H4 (cell line): ENCODE results near the gene FRAS1. TPM values are rescaled to one million over a fixed set of nuclear protein-coding genes. Genes with fewer than 3 reads are reported as not detected.
"Not testable (repeated sequence)": the region's sequence is repeated elsewhere in the genome, so short reads cannot be mapped to it uniquely, and the experiment has no call there.

Source experiments
- DNase-seq: peaks from one replicate; pipeline ENCODE4 v3.0.0-alpha.2; 2015; ENCODE audit warnings: low spot score
- total RNA-seq: library from RNA; depleted of rRNA; stranded (reverse); fragments of >200 nt; shearing (Covaris generic); gene quantifications from 2 replicates; pipeline ENCODE4 v1.2.3, GENCODE V29; 2014

The FRAS1 gene
- total RNA-seq, 1 experiment from 2014 or later: 0.43 TPM

GRCh38 chr4:78210694-78211410 is 153.7 kb downstream of the FRAS1 start:
- DNase-seq: no peak

- DNase-seq: no peak
Measured at GRCh38 chr4:78213218-78213617, 156.1 kb downstream of the FRAS1 start.

GRCh38 chr4:78214078-78214477 is 157.0 kb downstream of the FRAS1 start:
- DNase-seq: no peak

GRCh38 chr4:78217557-78217956 is 160.4 kb downstream of the FRAS1 start:
- DNase-seq: no peak

- no peak for DNase-seq
Measured at GRCh38 chr4:78218260-78218659, 161.1 kb downstream of the FRAS1 start.

GRCh38 chr4:78219825-78220224 is 162.7 kb downstream of the FRAS1 start:
- no peak for DNase-seq

GRCh38 chr4:78220283-78220682 is 163.2 kb downstream of the FRAS1 start:
- no peak for DNase-seq

GRCh38 chr4:78222575-78223186 is 165.6 kb downstream of the FRAS1 start:
- DNase-seq: no peak

GRCh38 chr4:78225236-78225635 is 168.1 kb downstream of the FRAS1 start:
- no peak for DNase-seq

GRCh38 chr4:78226279-78226678 is 169.2 kb downstream of the FRAS1 start:
- no peak for DNase-seq

- no peak for DNase-seq
Measured at GRCh38 chr4:78227411-78228057, 170.4 kb downstream of the FRAS1 start.

GRCh38 chr4:78235800-78236199 is 178.7 kb downstream of the FRAS1 start:
- no peak for DNase-seq

GRCh38 chr4:78237360-78237759 is 180.2 kb downstream of the FRAS1 start:
- DNase-seq: no peak

- DNase-seq: no peak
Measured at GRCh38 chr4:78242071-78242470, 184.9 kb downstream of the FRAS1 start.

GRCh38 chr4:78244705-78245485 is 187.8 kb downstream of the FRAS1 start:
- no peak for DNase-seq

- no peak for DNase-seq
Measured at GRCh38 chr4:78247536-78248285, 190.6 kb downstream of the FRAS1 start.

- DNase-seq: no peak
Measured at GRCh38 chr4:78250500-78250899, 193.4 kb downstream of the FRAS1 start.

- not testable (repeated sequence) for DNase-seq
Measured at GRCh38 chr4:78252773-78253172, 195.7 kb downstream of the FRAS1 start.

GRCh38 chr4:78254893-78255292 is 197.8 kb downstream of the FRAS1 start:
- no peak for DNase-seq

- no peak for DNase-seq
Measured at GRCh38 chr4:78265006-78265405, 207.9 kb downstream of the FRAS1 start.

GRCh38 chr4:78267790-78268189 is 210.7 kb downstream of the FRAS1 start:
- no peak for DNase-seq

GRCh38 chr4:78268597-78268996 is 211.5 kb downstream of the FRAS1 start:
- no peak for DNase-seq
